Keratinocyte (primary cell): ENCODE data around the gene RETREG2. TPM values are rescaled to one million over a fixed set of nuclear protein-coding genes. Genes with fewer than 3 reads are reported as not detected.

Experiments
- DNase-seq: peaks from one replicate; pipeline ENCODE4 v3.0.0-alpha.2; 2011; ENCODE audit warnings: low read depth, missing footprints, low spot score
- FAIRE-seq: peaks from 2 replicates; lab custom pipeline; 2011; peaks lifted over from hg19 to GRCh38; lab: Jason Lieb, UNC
- H2AFZ ChIP-seq: 2 replicates; pipeline ENCODE4 v1.6.0; 2012; ENCODE audit warnings: low read length, control low read depth, inconsistent platforms; ENCODE audit not compliant: control insufficient read depth
- H3K27ac ChIP-seq: 2 replicates; pipeline ENCODE4 v1.5.1; 2011; ENCODE audit warnings: low read length; ENCODE audit not compliant: control insufficient read depth, insufficient read depth
- H3K27me3 ChIP-seq: 3 replicates; pipeline ENCODE4 v1.6.0; 2011; ENCODE audit warnings: low read length; ENCODE audit not compliant: control insufficient read depth, insufficient read depth; ENCODE audit errors: extremely low read depth
- H3K36me3 ChIP-seq, 2 experiments: 2 replicates in 1 of 2; 3 replicates in 1 of 2; pipeline ENCODE4 v1.5.1; 2011; ENCODE audit warnings: low read length in 2 of 2, mild to moderate bottlenecking in 1 of 2; ENCODE audit not compliant: control insufficient read depth in 2 of 2, insufficient read depth in 2 of 2; ENCODE audit errors: extremely low read depth in 1 of 2
- H3K4me1 ChIP-seq: 3 replicates; pipeline ENCODE4 v1.5.1; 2011; ENCODE audit warnings: low read length; ENCODE audit not compliant: control insufficient read depth, insufficient read depth; ENCODE audit errors: extremely low read depth
- H3K4me2 ChIP-seq: 3 replicates; pipeline ENCODE4 v1.6.0; 2011; ENCODE audit warnings: low read depth, low read length; ENCODE audit not compliant: control insufficient read depth, insufficient read depth; ENCODE audit errors: extremely low read depth
- H3K4me3 ChIP-seq, 3 experiments: fragments of 200-600 bp in 1 of 3; sonication (generic) in 1 of 3; 2 replicates in 2 of 3; 3 replicates in 1 of 3; pipeline ENCODE4 v1.5.1; 2011 to 2016; ENCODE audit warnings: low read length in 3 of 3, mild to moderate bottlenecking in 3 of 3, control low read depth in 2 of 3, inconsistent platforms in 1 of 3, low read depth in 1 of 3, mixed read lengths in 1 of 3, mixed run types in 1 of 3, moderate library complexity in 1 of 3; ENCODE audit not compliant: control insufficient read depth in 2 of 3, insufficient read depth in 2 of 3; ENCODE audit errors: extremely low read depth in 1 of 3
- H3K79me2 ChIP-seq: 2 replicates; pipeline ENCODE4 v1.6.0; 2012; ENCODE audit warnings: low read length; ENCODE audit not compliant: control insufficient read depth, insufficient read depth
- H3K9ac ChIP-seq: 3 replicates; pipeline ENCODE4 v1.6.0; 2011; ENCODE audit warnings: low read length; ENCODE audit not compliant: control insufficient read depth, insufficient read depth; ENCODE audit errors: extremely low read depth
- H3K9me1 ChIP-seq: 3 replicates; pipeline ENCODE4 v1.6.0; 2011; ENCODE audit warnings: low read length; ENCODE audit not compliant: control insufficient read depth, insufficient read depth; ENCODE audit errors: extremely low read depth
- H3K9me3 ChIP-seq: 2 replicates; pipeline ENCODE4 v1.5.1; 2012; ENCODE audit warnings: low read depth, low read length; ENCODE audit not compliant: control insufficient read depth
- H4K20me1 ChIP-seq: 3 replicates; pipeline ENCODE4 v1.6.0; 2011; ENCODE audit warnings: low read length; ENCODE audit not compliant: control insufficient read depth, insufficient read depth; ENCODE audit errors: extremely low read depth
- EZH2 ChIP-seq: IDR thresholded peaks from one replicate; pipeline ENCODE4 v1.6.1; 2012; ENCODE audit warnings: inconsistent platforms, mild to moderate bottlenecking, low read length, moderate library complexity
- dilution Hi-C: fragments of 300-500 bp; cut with MboI; formaldehyde crosslinking; loops from one replicate; pipeline ENCODE4 v1.7.0; 2020; ENCODE audit warnings: low sequenced_read_pairs; ENCODE audit not compliant: extremely low pct_ligation_motif_present
- polyA plus RNA-seq, 5 experiments: library from polyadenylated mRNA; depleted of rRNA in 3 of 5; stranded (reverse) in 3 of 5; stranded (forward) in 1 of 5; unstranded in 1 of 5; fragments of >200 nt; gene quantifications; 1 replicate in 1 of 5; 2 replicates in 3 of 5; 3 replicates in 1 of 5; pipeline versions ENCODE4 v1.2.1 to v1.2.3, GENCODE V29; 2011 to 2012; ENCODE audit warnings: missing spikeins in 2 of 5, low read depth in 1 of 5, low replicate concordance in 1 of 5
- TF ChIP-seq, protein P1 (sequence below), 3 experiments: IDR thresholded peaks in 1 of 3; conservative IDR thresholded peaks in 1 of 3; optimal IDR thresholded peaks in 1 of 3; 2 replicates in 2 of 3; 3 replicates in 1 of 3; pipeline versions ENCODE3 to v1.5.1; 2011; ENCODE audit warnings: low read length in 3 of 3, mild to moderate bottlenecking in 3 of 3, moderate library complexity in 2 of 3, control low read depth in 1 of 3, inconsistent platforms in 1 of 3; ENCODE audit not compliant: insufficient read depth in 2 of 3; ENCODE audit errors: extremely low read depth in 1 of 3

The RETREG2 gene
- polyA plus RNA-seq, 1 donor (not counting 4 experiments of a cell fraction or from before 2014, with no cell fraction given), result 45.8 TPM

DNA sequence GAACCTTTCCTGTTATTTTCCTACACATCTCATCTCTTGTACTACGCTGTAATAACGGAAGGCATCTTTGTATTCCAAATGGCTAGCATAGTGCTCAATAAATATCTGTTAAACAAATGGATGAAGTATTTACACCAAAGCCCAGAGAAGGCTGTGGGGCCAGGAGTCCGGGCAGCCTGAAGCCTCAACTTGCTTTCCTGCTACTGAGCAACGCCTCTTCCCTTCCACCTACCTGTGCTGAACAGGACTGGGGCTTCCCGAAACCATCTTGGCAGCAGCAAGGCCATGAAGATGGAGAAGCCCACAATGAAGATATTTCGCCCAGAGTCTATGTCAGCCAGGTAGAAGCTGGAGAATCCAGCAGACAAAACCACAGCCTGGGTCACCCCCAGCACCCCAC lies 14.9 kb upstream of the RETREG2 start:
- dilution Hi-C loops, result no loop called here
- peaks cover 0 to 3% of the 10 kb centered on the region in 2 experiments for H3K36me3 ChIP-seq
- H3K4me1 ChIP-seq, result peaks cover 8% of the 10 kb centered on the region
- no peaks in the 10 kb centered on the region for H4K20me1 ChIP-seq
- no peaks in the 10 kb centered on the region for H3K27me3 ChIP-seq
- no peak overlapping the region for H3K9ac ChIP-seq
- H2AFZ ChIP-seq, result no peak overlapping the region
- H3K9me3 ChIP-seq, result no peaks in the 10 kb centered on the region
- H3K27ac ChIP-seq, result no peak overlapping the region
- H3K4me3 ChIP-seq, result no peak overlapping the region
- no peak for FAIRE-seq
- no peak overlapping the region for H3K4me2 ChIP-seq
- no peaks in the 10 kb centered on the region for H3K79me2 ChIP-seq
- no peaks in the 10 kb centered on the region for H3K9me1 ChIP-seq
- TF ChIP-seq EZH2, result no peak
- TF ChIP-seq, protein P1, sequence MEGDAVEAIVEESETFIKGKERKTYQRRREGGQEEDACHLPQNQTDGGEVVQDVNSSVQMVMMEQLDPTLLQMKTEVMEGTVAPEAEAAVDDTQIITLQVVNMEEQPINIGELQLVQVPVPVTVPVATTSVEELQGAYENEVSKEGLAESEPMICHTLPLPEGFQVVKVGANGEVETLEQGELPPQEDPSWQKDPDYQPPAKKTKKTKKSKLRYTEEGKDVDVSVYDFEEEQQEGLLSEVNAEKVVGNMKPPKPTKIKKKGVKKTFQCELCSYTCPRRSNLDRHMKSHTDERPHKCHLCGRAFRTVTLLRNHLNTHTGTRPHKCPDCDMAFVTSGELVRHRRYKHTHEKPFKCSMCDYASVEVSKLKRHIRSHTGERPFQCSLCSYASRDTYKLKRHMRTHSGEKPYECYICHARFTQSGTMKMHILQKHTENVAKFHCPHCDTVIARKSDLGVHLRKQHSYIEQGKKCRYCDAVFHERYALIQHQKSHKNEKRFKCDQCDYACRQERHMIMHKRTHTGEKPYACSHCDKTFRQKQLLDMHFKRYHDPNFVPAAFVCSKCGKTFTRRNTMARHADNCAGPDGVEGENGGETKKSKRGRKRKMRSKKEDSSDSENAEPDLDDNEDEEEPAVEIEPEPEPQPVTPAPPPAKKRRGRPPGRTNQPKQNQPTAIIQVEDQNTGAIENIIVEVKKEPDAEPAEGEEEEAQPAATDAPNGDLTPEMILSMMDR (optimal IDR thresholded peaks at IDR 0.05 in 1 of 3, IDR thresholded peaks at IDR 0.05 in 1 of 3, conservative IDR thresholded peaks at IDR 0.05 in 1 of 3; ENCODE audit: extremely low read depth in 1 of 3, insufficient read depth in 2 of 3, low read length in 3 of 3), result no peak
- no peak for DNase-seq

- Histone ChIP-seq H3K9ac (no peak overlapping the region), H3K27me3 (no peaks in the 10 kb centered on the region), H4K20me1 (no peaks in the 10 kb centered on the region), H3K4me2 (no peak overlapping the region), H2AFZ (no peak overlapping the region), H3K27ac (no peak overlapping the region), H3K79me2 (no peaks in the 10 kb centered on the region), H3K36me3 (peaks cover 0 to 3% of the 10 kb centered on the region in 2 experiments), H3K9me3 (no peaks in the 10 kb centered on the region), H3K9me1 (no peaks in the 10 kb centered on the region), H3K4me1 (peaks cover 3% of the 10 kb centered on the region), H3K4me3 (no peak overlapping the region)
- TF ChIP-seq EZH2, result no peak
- TF ChIP-seq, protein P1 (optimal IDR thresholded peaks at IDR 0.05 in 1 of 3, IDR thresholded peaks at IDR 0.05 in 1 of 3, conservative IDR thresholded peaks at IDR 0.05 in 1 of 3; ENCODE audit: extremely low read depth in 1 of 3, insufficient read depth in 2 of 3, low read length in 3 of 3), result no peak
- DNase-seq (no peak), FAIRE-seq (no peak)
- dilution Hi-C loops, result no loop called here
Observed at GRCh38 chr2:219165058-219165911, 12.8 kb upstream of the RETREG2 start.
